Jurkat, Clone E6-1 (cell line): ENCODE measurements around the gene GABARAPL2.
"Not testable (repeated sequence)": the region's sequence is repeated elsewhere in the genome, so short reads cannot be mapped to it uniquely, and the experiment has no call there.

Experiments
- DNase-seq: peaks from one replicate; pipeline ENCODE4 v3.0.0-alpha.2; 2011; ENCODE audit warnings: low read depth, low spot score
- H3K4me3 ChIP-seq: 2 replicates; pipeline ENCODE4 v1.5.1; 2011; ENCODE audit warnings: mild to moderate bottlenecking, low read length, control low read depth, moderate library complexity

GABARAPL2 gene

GRCh38 chr16:75548456-75548855 is 17.7 kb upstream of the GABARAPL2 start:
- not testable (repeated sequence) for H3K4me3 ChIP-seq, DNase-seq

- DNase-seq = peak; percentile 35
- H3K4me3 ChIP-seq = no peak overlapping the region
Observed at GRCh38 chr16:75550211-75550662, 15.9 kb upstream of the GABARAPL2 start.

- no peak overlapping the region for H3K4me3 ChIP-seq
- no peak for DNase-seq
Observed at GRCh38 chr16:75552951-75553350, 13.2 kb upstream of the GABARAPL2 start.

- no peak for DNase-seq
- H3K4me3 ChIP-seq = peak overlapping the region; percentile 72
Observed at GRCh38 chr16:75555213-75555706, 10.9 kb upstream of the GABARAPL2 start.

- DNase-seq = peak; percentile 90
- peak within 1 kb of the TSS; percentile 72 for H3K4me3 ChIP-seq
Observed at GRCh38 chr16:75555707-75556430, 10.3 kb upstream of the GABARAPL2 start, which contains the start of gene TMEM231. Gene TMEM231 (minus strand): TSS chr16:75556252. CDS start chr16:75556209, 43 bp downstream.

- DNase-seq = no peak
- H3K4me3 ChIP-seq = peak overlapping the region; percentile 72
Observed at GRCh38 chr16:75556431-75556950, 9.7 kb upstream of the GABARAPL2 start.

GRCh38 chr16:75558846-75559401 is 7.3 kb upstream of the GABARAPL2 start:
- DNase-seq = no peak
- H3K4me3 ChIP-seq = no peak overlapping the region

GRCh38 chr16:75559564-75560372 is 6.4 kb upstream of the GABARAPL2 start:
- DNase-seq = no peak
- no peak overlapping the region for H3K4me3 ChIP-seq

- DNase-seq = no peak
- H3K4me3 ChIP-seq = peak overlapping the region; percentile 83
Observed at GRCh38 chr16:75565640-75566039, 539 bp upstream of the GABARAPL2 start.

GRCh38 chr16:75566758-75567255 is 628 bp downstream of the GABARAPL2 start:
- H3K4me3 ChIP-seq = peak overlapping the region; percentile 83
- no peak for DNase-seq

- no peak for DNase-seq
- no peak overlapping the region for H3K4me3 ChIP-seq
Observed at GRCh38 chr16:75567911-75568310, 1.7 kb downstream of the GABARAPL2 start.

- no peak for DNase-seq
- no peak overlapping the region for H3K4me3 ChIP-seq
Observed at GRCh38 chr16:75570396-75571065, 4.4 kb downstream of the GABARAPL2 start.

GRCh38 chr16:75572864-75573542 is 6.8 kb downstream of the GABARAPL2 start:
- H3K4me3 ChIP-seq = no peak overlapping the region
- no peak for DNase-seq

GRCh38 chr16:75573955-75574354 is 7.8 kb downstream of the GABARAPL2 start:
- no peak overlapping the region for H3K4me3 ChIP-seq
- DNase-seq = no peak

GRCh38 chr16:75575958-75576357 is 9.8 kb downstream of the GABARAPL2 start:
- no peak overlapping the region for H3K4me3 ChIP-seq
- no peak for DNase-seq

- no peak for DNase-seq
- no peak overlapping the region for H3K4me3 ChIP-seq
Observed at GRCh38 chr16:75576384-75576811, 10.2 kb downstream of the GABARAPL2 start.

GRCh38 chr16:75578212-75578611 is 12.0 kb downstream of the GABARAPL2 start:
- H3K4me3 ChIP-seq = no peak overlapping the region
- no peak for DNase-seq

GRCh38 chr16:75578725-75579124 is 12.5 kb downstream of the GABARAPL2 start:
- DNase-seq = no peak
- H3K4me3 ChIP-seq = no peak overlapping the region
